ENCODE measurements around the gene USP46. TPM values are rescaled to one million over a fixed set of nuclear protein-coding genes. Genes with fewer than 3 reads are reported as not detected.

USP46 gene
- total and polyA plus RNA-seq, 2 of the 4 experiments (the other 2 are of a cell fraction) = 9.3 to 15.4 TPM

DNA sequence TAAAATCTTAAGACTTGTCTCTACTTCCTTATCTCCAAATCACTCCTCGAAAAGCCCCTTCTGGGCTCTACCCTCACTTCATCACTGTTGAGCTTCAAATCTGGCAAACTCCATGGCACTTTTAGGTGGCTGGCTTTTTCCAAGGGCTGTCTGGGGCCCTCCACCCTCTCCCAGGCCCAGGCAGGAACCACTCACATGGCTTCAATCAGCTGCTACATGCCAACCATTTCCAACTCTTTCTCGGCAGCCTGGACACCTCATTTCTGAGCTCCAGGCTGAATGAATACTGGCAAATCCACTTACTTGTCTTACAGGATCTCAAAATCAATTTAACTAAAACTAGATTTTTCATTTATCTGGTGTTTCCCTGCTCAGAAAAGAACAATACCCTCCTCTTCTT, 22.0 kb downstream of the USP46 start:
- in situ Hi-C loops (cut with MboI; ENCODE audit: low sequenced_read_pairs) = no loop called here
- Histone ChIP-seq H4K8ac (ENCODE audit: low read depth in 2 of 2, low read length in 2 of 2) (no peak overlapping the region), H3K9me3 (ENCODE audit: control insufficient read depth, insufficient read depth, low read length) (no peaks in the 10 kb centered on the region), H2BK20ac (ENCODE audit: low read depth, low read length) (no peak overlapping the region), H3K27ac (ENCODE audit: insufficient read depth, low read length) (no peak overlapping the region), H4K5ac (ENCODE audit: low read depth, low read length) (no peak overlapping the region), H4K20me1 (ENCODE audit: insufficient read depth, low read length) (peaks cover 53% of the 10 kb centered on the region), H3K27me3 (ENCODE audit: control insufficient read depth, insufficient read depth, low read length) (no peaks in the 10 kb centered on the region), H3K9me1 (ENCODE audit: insufficient read depth, low read length) (peaks cover 26% of the 10 kb centered on the region), H3K14ac (replicated peaks; ENCODE audit: low read depth, low read length) (no peak overlapping the region), H3K79me1 (ENCODE audit: low read depth in 1 of 2, low read length in 2 of 2) (peaks cover 63 to 76% of the 10 kb centered on the region in 2 experiments), H3K18ac (ENCODE audit: low read depth, low read length) (no peak overlapping the region), H2BK120ac (ENCODE audit: low read depth, low read length) (no peak overlapping the region), H2BK5ac (ENCODE audit: low read depth, low read length, poor library complexity, severe bottlenecking) (no peak overlapping the region), H3K56ac (ENCODE audit: extremely low read depth, insufficient read depth, low read length) (no peak overlapping the region), H3K9ac (ENCODE audit: low read depth, low read length) (no peak overlapping the region), H3K36me3 (ENCODE audit: control insufficient read depth, insufficient read depth, low read length) (no peaks in the 10 kb centered on the region), H3K4me3 (ENCODE audit: insufficient read depth, low read depth, low read length) (no peak overlapping the region), H3K4me2 (ENCODE audit: low read depth, low read length) (no peak overlapping the region), H4K91ac (ENCODE audit: insufficient read depth, low read depth, low read length) (no peak overlapping the region), H2AK9ac (replicated peaks; ENCODE audit: low read depth, low read length, poor library complexity) (no peak overlapping the region), H3K23ac (ENCODE audit: low read depth, low read length) (no peak overlapping the region), H2BK15ac (ENCODE audit: low read depth, low read length) (no peak overlapping the region), H3K4me1 (ENCODE audit: control insufficient read depth, insufficient read depth, low read length) (peaks cover 15% of the 10 kb centered on the region), H3K4ac (ENCODE audit: low read depth, low read length) (no peak overlapping the region), H2AK5ac (ENCODE audit: low read depth, low read length) (no peak overlapping the region), H2AFZ (replicated peaks; ENCODE audit: low read length, poor library complexity) (no peak overlapping the region)
- WGBS, 2 experiments (ENCODE audit: extremely low coverage in 2 of 2, insufficient read length in 1 of 2) = 86% methylated on average over 1 of the region's 2 CpGs; no CpG with 5 or more reads in 1 of the 2 experiments
- BruUV-seq (replicated peaks) = no TSS peak
- no peak for TF ChIP-seq RAD21 (IDR thresholded peaks at IDR 0.05; ENCODE audit: low read length)
- no peak for TF ChIP-seq MAFK (IDR thresholded peaks at IDR 0.05; ENCODE audit: low read depth, low read length)
- TF ChIP-seq SMC3 (IDR thresholded peaks at IDR 0.05; ENCODE audit: low read depth, low read length) = no peak
- no peak for DNase-seq
- no peak for ATAC-seq (ENCODE audit: low read depth)
- intact Hi-C loops (cut with micrococcal nuclease) = no loop called here
- dilution Hi-C loops (cut with HindIII; ENCODE audit: low sequenced_read_pairs, unreplicated experiment) = no loop called here
- ChIA-PET CTCF (no interaction called here), POLR2A (ENCODE audit: unreplicated experiment) (no interaction called here)
